HCT116 (cell line): ENCODE measurements around the gene CCDC187. TPM values are rescaled to one million over a fixed set of nuclear protein-coding genes. Genes with fewer than 3 reads are reported as not detected.

Experiments used
- ATAC-seq: fragments of 200-7000 bp; cut with Tn5 transposase; 2 replicates; pipeline ENCODE4 v1.9.1; 2020; ENCODE audit warnings: mild to moderate bottlenecking, moderate library complexity
- BruUV-seq: library from RNA; stranded (reverse); fragments of 400-500 nt; replicated peaks from 2 replicates; lab custom pipeline; 2021; lab: Mats Ljungman, UMichigan
- CTCF ChIA-PET: fragments of 300-600 bp; sonication (Branson Sonifier 250); formaldehyde crosslinking; loops from one replicate; lab custom pipeline; 2021; ENCODE audit warnings: antibody characterized with exemption; lab: Charles Lee
- POLR2A ChIA-PET: fragments of 300-600, 350-600 bp; sonication (Branson Sonifier 250); formaldehyde crosslinking; loops from one replicate; lab custom pipeline; 2021; ENCODE audit warnings: antibody characterized with exemption; lab: Charles Lee
- RAD21 ChIA-PET, 2 experiments: fragments of 300-600 bp; sonication (Branson Sonifier 250); formaldehyde crosslinking; loops; one replicate each; lab custom pipeline; 2023; ENCODE audit warnings: low total read pairs in 2 of 2; ENCODE audit not compliant: uncharacterized antibody in 2 of 2, unreplicated experiment in 2 of 2, low non-redundant PET in 1 of 2; lab: Charles Lee
- DNase-seq: peaks from one replicate; pipeline ENCODE4 v3.0.0-alpha.2; 2010; ENCODE audit warnings: low read depth, low spot score
- H2AFZ ChIP-seq: fragments of 200-600 bp; shearing (Covaris generic), sonication (generic); 2 replicates; pipeline ENCODE4 v1.6.1; 2017; ENCODE audit warnings: low read depth, mixed run types, mixed read lengths, antibody characterized with exemption, low read length; ENCODE audit not compliant: poor library complexity, severe bottlenecking
- H3K27ac ChIP-seq: 2 replicates; pipeline ENCODE4 v1.5.1; 2012; ENCODE audit warnings: low read depth, low read length
- H3K27me3 ChIP-seq: fragments of 200-600 bp; sonication (generic); 2 replicates; pipeline ENCODE4 v1.6.1; 2016; ENCODE audit warnings: mixed run types, low read length, mixed read lengths; ENCODE audit not compliant: insufficient read depth
- H3K36me3 ChIP-seq, 2 experiments: fragments of 200-500 bp in 1 of 2; fragments of 200-600 bp in 1 of 2; sonication (Bioruptor generic) in 1 of 2; sonication (generic) in 1 of 2; 2 replicates each; pipeline versions ENCODE4 v1.5.1 to v1.6.1; 2014 to 2016; ENCODE audit warnings: low read length in 2 of 2, inconsistent platforms in 1 of 2, mixed read lengths in 1 of 2, mixed run types in 1 of 2; ENCODE audit not compliant: insufficient read depth in 2 of 2, control insufficient read depth in 1 of 2
- H3K4me1 ChIP-seq, 2 experiments: fragments of 200-600 bp in 1 of 2; sonication (generic) in 1 of 2; 2 replicates each; pipeline versions ENCODE4 v1.5.1 to v1.6.1; 2012 to 2017; ENCODE audit warnings: low read length in 2 of 2, inconsistent platforms in 1 of 2, mild to moderate bottlenecking in 1 of 2, mixed read lengths in 1 of 2, mixed run types in 1 of 2, moderate library complexity in 1 of 2; ENCODE audit not compliant: insufficient read depth in 2 of 2, control insufficient read depth in 1 of 2
- H3K4me2 ChIP-seq: fragments of 200-600 bp; sonication (generic); 2 replicates; pipeline ENCODE4 v1.6.1; 2017; ENCODE audit warnings: mixed run types, low read length, mixed read lengths
- H3K4me3 ChIP-seq, 2 experiments: fragments of 200-600 bp in 1 of 2; sonication (generic) in 1 of 2; replicated peaks in 1 of 2; 2 replicates each; pipeline ENCODE4 v1.5.1; 2011 to 2016; ENCODE audit warnings: low read length in 2 of 2, control low read depth in 1 of 2, low read depth in 1 of 2, mild to moderate bottlenecking in 1 of 2, mixed read lengths in 1 of 2, mixed run types in 1 of 2
- H3K79me2 ChIP-seq: fragments of 200-600 bp; sonication (generic); 2 replicates; pipeline ENCODE4 v1.6.1; 2017; ENCODE audit warnings: mild to moderate bottlenecking, mixed run types, low read length, moderate library complexity, mixed read lengths; ENCODE audit not compliant: insufficient read depth
- H3K9ac ChIP-seq: fragments of 200-600 bp; sonication (generic); 2 replicates; pipeline ENCODE4 v1.6.1; 2016; ENCODE audit warnings: low read length, mixed read lengths
- H3K9me2 ChIP-seq: fragments of 200-600 bp; sonication (generic), shearing (Covaris generic); 2 replicates; pipeline ENCODE4 v1.6.1; 2017; ENCODE audit warnings: mixed run types, mild to moderate bottlenecking, moderate library complexity; ENCODE audit not compliant: insufficient read depth
- H3K9me3 ChIP-seq, 2 experiments: fragments of 200-500 bp in 1 of 2; fragments of 200-600 bp in 1 of 2; sonication (Bioruptor generic) in 1 of 2; sonication (generic) in 1 of 2; 2 replicates each; pipeline ENCODE4 v1.6.1; 2014 to 2017; ENCODE audit warnings: low read length in 2 of 2, mixed read lengths in 2 of 2, inconsistent platforms in 1 of 2, low read depth in 1 of 2, mild to moderate bottlenecking in 1 of 2, mixed run types in 1 of 2, moderate library complexity in 1 of 2; ENCODE audit not compliant: control insufficient read depth in 1 of 2, insufficient read depth in 1 of 2
- H4K20me1 ChIP-seq: fragments of 200-600 bp; sonication (generic), shearing (Covaris generic); 2 replicates; pipeline ENCODE4 v1.6.1; 2017; ENCODE audit warnings: mixed run types, mild to moderate bottlenecking, moderate library complexity; ENCODE audit not compliant: insufficient read depth
- CBX3 ChIP-seq: IDR thresholded peaks from 2 replicates; pipeline ENCODE4 v1.6.1; 2012; ENCODE audit warnings: low read depth
- CEBPB ChIP-seq: IDR thresholded peaks from 2 replicates; pipeline ENCODE4 v1.6.1; 2012; ENCODE audit warnings: low read depth
- FOSL1 ChIP-seq: IDR thresholded peaks from 2 replicates; pipeline ENCODE4 v1.6.1; 2012; ENCODE audit warnings: low read depth
- JUND ChIP-seq: IDR thresholded peaks from 2 replicates; pipeline ENCODE4 v1.6.1; 2012
- POLR2A ChIP-seq: IDR thresholded peaks from 2 replicates; pipeline ENCODE4 v1.7.0; 2011; ENCODE audit warnings: borderline replicate concordance; ENCODE audit not compliant: insufficient read depth, insufficient read length; ENCODE audit errors: extremely low read depth
- RAD21 ChIP-seq: IDR thresholded peaks from 2 replicates; pipeline ENCODE4 v1.6.1; 2012; ENCODE audit warnings: low read depth, mild to moderate bottlenecking
- TCF7L2 ChIP-seq: IDR thresholded peaks from 2 replicates; pipeline ENCODE4 v1.7.0; 2011; ENCODE audit warnings: borderline replicate concordance, inconsistent platforms; ENCODE audit not compliant: insufficient read depth, insufficient read length; ENCODE audit errors: extremely low read depth
- ZFX ChIP-seq: fragments of 450-650 bp; IDR thresholded peaks from 2 replicates; pipeline ENCODE4 v1.6.1; 2017
- ZNF274 ChIP-seq: fragments of 200-500 bp; sonication (Bioruptor generic); IDR thresholded peaks from 2 replicates; pipeline ENCODE4 v1.6.1; 2014; ENCODE audit warnings: mild to moderate bottlenecking, low read depth, low read length, inconsistent platforms
- intact Hi-C: fragments of 100-400 bp; cut with micrococcal nuclease; formaldehyde crosslinking; loops from 2 replicates; pipeline ENCODE4 v1.10.0; 2022
- total RNA-seq: library from RNA; stranded (reverse); gene quantifications from one replicate; pipeline ENCODE4 v1.2.1, GENCODE V29; 2021; ENCODE audit not compliant: unreplicated experiment
- TF ChIP-seq, protein P1 (sequence below): IDR thresholded peaks from 2 replicates; pipeline ENCODE4 v1.6.1; 2011; ENCODE audit warnings: mild to moderate bottlenecking, low read length, moderate library complexity; ENCODE audit not compliant: insufficient replicate concordance; ENCODE audit errors: extremely low read depth
- TF ChIP-seq, protein P2 (sequence below): IDR thresholded peaks from 2 replicates; pipeline ENCODE4 v1.6.1; 2012; ENCODE audit warnings: low read depth
- TF ChIP-seq, protein P3 (sequence below): IDR thresholded peaks from 2 replicates; pipeline ENCODE4 v1.6.1; 2012

The CCDC187 gene
- total RNA-seq, 1 experiment from 2014 or later = 4.6 TPM

DNA sequence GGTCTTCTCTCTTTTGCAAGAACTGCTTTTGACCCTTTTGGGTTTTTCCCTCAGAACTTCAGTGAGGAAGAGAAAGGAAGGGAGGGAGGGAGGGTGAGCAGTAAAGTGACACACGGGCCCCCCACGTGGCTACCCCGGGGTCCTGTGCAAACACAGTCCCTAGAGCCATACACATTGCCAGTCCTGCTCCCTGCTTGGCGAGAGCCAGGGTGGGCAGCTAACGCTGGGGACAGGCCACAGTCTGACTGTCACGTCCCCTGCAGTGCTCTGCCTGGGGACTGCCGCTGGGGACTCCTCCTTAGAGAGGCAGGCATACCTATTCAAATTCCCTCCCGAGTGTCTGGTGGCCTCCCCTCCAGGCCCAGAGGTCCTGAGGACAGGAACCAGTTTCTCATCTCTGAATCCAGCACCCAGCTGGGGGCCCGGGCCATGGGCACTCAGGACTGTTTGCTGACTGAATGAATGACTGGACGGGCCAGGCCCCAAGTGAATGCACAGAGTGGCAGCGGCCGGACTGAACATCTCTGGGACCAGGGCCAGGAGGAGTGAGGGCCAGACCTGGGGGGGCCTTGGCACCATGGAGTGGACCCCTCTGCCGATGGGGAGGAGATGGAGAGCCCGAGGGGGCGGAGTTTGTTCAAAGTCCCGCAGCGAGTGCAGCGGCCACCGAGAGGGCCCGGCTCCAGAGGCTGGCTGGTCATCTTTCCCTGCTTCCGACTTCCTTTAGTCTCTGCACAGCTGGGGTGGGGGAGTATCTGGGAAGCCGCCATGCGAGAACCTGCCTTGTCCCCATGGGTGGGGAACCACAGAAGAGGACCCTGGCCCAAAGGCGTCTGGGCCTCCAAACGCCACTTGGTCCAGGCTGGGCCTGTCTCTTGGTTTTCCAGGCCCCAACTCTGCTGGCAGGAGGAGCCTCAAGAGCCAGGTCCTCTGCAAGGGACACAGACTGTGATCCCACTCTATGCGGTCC is 5.8 kb downstream of the CCDC187 start:
- Histone ChIP-seq H3K4me1 (peaks cover 8 to 12% of the 10 kb centered on the region in 2 experiments; a peak in 3 of 4 replicates), H4K20me1 (no peaks in the 10 kb centered on the region)
- RAD21 ChIA-PET = no interaction called here
- BruUV-seq = no TSS peak
- TF ChIP-seq RAD21 = no peak
- TF ChIP-seq, protein P1, sequence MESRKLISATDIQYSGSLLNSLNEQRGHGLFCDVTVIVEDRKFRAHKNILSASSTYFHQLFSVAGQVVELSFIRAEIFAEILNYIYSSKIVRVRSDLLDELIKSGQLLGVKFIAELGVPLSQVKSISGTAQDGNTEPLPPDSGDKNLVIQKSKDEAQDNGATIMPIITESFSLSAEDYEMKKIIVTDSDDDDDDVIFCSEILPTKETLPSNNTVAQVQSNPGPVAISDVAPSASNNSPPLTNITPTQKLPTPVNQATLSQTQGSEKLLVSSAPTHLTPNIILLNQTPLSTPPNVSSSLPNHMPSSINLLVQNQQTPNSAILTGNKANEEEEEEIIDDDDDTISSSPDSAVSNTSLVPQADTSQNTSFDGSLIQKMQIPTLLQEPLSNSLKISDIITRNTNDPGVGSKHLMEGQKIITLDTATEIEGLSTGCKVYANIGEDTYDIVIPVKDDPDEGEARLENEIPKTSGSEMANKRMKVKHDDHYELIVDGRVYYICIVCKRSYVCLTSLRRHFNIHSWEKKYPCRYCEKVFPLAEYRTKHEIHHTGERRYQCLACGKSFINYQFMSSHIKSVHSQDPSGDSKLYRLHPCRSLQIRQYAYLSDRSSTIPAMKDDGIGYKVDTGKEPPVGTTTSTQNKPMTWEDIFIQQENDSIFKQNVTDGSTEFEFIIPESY = no peak
- TF ChIP-seq, all 23 proteins: peak for 0
- Histone ChIP-seq H3K79me2 (no peaks in the 10 kb centered on the region), H3K9me3 (peaks cover 0 to 5% of the 10 kb centered on the region in 2 experiments; a peak in 1 of 4 replicates), H3K27ac (no peak overlapping the region), H3K4me3 (no peak overlapping the region), H3K9ac (no peak overlapping the region), H2AFZ (no peak overlapping the region), H3K4me2 (no peak overlapping the region), H3K27me3 (no peaks in the 10 kb centered on the region), H3K9me2 (no peaks in the 10 kb centered on the region), H3K36me3 (no peaks in the 10 kb centered on the region)
- CTCF ChIA-PET = no interaction called here
- POLR2A ChIA-PET = no interaction called here
- intact Hi-C loops = no loop called here
- ATAC-seq = no peak
- no peak for DNase-seq

DNA sequence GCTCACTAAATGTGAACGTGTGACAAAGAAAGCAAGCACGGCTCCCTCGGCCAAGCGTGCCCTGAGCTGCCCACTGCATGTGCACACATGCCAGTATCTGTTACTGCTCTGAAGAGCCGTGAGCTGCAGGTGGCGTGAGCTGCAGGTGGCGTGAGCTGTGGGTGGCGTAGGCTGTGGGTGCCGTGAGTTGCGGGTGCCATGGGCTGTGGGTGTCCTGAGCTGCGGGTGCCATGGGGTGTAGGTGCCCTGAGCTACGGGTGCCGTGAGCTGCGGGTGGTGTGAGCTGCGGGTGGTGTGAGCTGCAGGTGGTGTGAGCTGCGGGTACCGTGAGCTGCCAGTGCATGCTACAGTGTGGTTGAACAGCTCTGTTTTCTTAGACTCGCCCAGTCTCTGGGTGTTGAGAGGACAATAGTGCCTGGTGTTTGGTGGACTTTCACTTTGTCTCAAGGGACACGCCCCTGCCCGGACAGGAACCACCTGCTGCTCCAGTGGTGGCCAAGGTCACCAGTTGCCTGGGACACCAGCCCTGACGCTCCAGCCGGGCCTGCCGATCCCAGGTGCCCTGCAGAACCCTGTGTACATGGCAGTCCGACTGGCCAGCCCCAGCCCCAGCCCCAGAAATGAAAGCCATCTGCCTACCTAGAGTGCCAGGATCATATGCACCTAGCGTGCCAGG is 6.7 kb downstream of the CCDC187 start:
- no peaks in the 10 kb centered on the region for H3K27me3 ChIP-seq
- H4K20me1 ChIP-seq = no peaks in the 10 kb centered on the region
- DNase-seq = no peak
- ChIA-PET POLR2A (no interaction called here), RAD21 (no interaction called here), CTCF (no interaction called here)
- peak; percentile 58 for ATAC-seq
- no peak overlapping the region for H2AFZ ChIP-seq
- peak overlapping the region; percentile 30 for H3K4me2 ChIP-seq
- peak overlapping the region; percentile 10; the same call in 1 of the 2 replicates for H3K27ac ChIP-seq
- H3K9me2 ChIP-seq = no peaks in the 10 kb centered on the region
- intact Hi-C loops = no loop called here
- H3K4me1 ChIP-seq = peaks cover 8 to 12% of the 10 kb centered on the region in 2 experiments; a peak in 3 of 4 replicates
- H3K9ac ChIP-seq = no peak overlapping the region
- H3K4me3 ChIP-seq = no peak overlapping the region
- no TSS peak for BruUV-seq
- H3K79me2 ChIP-seq = no peaks in the 10 kb centered on the region
- H3K9me3 ChIP-seq = peaks cover 0 to 5% of the 10 kb centered on the region in 2 experiments; a peak in 1 of 4 replicates
- H3K36me3 ChIP-seq = no peaks in the 10 kb centered on the region
- TF ChIP-seq, protein P2, sequence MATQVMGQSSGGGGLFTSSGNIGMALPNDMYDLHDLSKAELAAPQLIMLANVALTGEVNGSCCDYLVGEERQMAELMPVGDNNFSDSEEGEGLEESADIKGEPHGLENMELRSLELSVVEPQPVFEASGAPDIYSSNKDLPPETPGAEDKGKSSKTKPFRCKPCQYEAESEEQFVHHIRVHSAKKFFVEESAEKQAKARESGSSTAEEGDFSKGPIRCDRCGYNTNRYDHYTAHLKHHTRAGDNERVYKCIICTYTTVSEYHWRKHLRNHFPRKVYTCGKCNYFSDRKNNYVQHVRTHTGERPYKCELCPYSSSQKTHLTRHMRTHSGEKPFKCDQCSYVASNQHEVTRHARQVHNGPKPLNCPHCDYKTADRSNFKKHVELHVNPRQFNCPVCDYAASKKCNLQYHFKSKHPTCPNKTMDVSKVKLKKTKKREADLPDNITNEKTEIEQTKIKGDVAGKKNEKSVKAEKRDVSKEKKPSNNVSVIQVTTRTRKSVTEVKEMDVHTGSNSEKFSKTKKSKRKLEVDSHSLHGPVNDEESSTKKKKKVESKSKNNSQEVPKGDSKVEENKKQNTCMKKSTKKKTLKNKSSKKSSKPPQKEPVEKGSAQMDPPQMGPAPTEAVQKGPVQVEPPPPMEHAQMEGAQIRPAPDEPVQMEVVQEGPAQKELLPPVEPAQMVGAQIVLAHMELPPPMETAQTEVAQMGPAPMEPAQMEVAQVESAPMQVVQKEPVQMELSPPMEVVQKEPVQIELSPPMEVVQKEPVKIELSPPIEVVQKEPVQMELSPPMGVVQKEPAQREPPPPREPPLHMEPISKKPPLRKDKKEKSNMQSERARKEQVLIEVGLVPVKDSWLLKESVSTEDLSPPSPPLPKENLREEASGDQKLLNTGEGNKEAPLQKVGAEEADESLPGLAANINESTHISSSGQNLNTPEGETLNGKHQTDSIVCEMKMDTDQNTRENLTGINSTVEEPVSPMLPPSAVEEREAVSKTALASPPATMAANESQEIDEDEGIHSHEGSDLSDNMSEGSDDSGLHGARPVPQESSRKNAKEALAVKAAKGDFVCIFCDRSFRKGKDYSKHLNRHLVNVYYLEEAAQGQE = no peak
- TF ChIP-seq, protein P3, sequence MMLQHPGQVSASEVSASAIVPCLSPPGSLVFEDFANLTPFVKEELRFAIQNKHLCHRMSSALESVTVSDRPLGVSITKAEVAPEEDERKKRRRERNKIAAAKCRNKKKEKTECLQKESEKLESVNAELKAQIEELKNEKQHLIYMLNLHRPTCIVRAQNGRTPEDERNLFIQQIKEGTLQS = no peak
- TF ChIP-seq CEBPB (no peak), ZFX (no peak), ZNF274 (no peak), FOSL1 (no peak), POLR2A (no peak), CBX3 (no peak), TCF7L2 (no peak), JUND (no peak)
